Measurements from ENCODE around the gene RRAD.

RRAD gene

DNA sequence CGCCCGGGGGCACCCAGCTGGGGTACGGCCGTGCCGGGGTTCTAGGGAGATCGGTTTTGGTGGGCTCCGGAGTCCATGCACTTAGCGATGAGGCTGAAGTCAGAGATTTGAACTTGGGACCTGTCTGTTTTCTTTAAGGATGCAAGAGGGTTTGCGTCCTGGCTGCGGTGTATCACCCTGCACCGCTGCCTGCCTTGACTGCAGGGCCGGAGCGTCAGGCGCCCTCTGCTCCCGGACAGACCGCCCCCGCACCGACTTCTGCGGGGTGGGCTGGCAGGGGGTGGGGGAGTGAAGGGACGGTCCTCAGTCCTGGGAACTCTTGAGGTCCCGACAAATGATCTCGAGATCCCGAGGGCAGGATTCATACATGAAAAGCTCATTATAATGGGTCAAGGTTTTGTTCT, 44.3 kb downstream of the RRAD start:
- DNase-seq (ENCODE audit: low read depth, low spot score): no peak

DNA sequence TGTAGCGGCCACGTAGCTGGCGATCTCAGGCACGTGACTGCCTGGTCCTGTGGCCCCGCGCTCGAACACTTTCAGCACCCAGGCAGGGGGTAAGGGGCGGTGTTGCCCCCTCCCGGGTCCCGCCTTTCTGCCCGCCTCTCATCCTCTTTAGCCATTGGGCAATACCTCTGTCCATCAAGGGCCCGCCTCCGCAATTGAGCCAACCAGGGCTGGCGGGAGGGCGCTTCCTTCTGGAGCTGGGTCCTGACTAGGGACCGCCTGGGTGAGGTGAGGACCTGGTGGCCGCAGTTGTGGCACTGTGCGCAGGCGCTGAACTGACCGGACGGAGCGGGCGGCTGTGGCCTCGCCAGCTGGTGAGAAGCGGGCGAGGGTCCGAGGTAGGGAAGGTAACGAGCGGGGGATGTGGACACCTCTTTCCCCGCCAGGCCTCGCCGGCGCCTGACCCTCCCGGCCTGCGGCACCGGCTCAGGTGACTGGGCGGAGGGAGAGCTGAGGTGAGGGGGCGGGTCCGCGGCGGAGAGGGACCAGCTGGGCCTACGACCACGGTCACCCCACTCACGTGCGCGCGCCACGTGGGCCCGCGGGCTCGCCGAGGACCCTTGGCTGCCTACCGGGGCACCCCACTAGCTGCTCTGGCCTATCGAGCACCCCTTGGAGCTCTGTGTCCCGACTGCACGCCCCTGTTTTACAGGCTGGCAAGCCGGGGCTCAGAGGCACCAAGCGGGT, 44.9 kb downstream of the RRAD start, which contains the start of gene PDP2:
Gene PDP2, plus strand, starts transcription at position 228 of the 726 bp plus-strand sequence. CDS start 3,770 bp downstream, outside the sequence.
- DNase-seq (ENCODE audit: low read depth, low spot score): peak; percentile 76

DNA sequence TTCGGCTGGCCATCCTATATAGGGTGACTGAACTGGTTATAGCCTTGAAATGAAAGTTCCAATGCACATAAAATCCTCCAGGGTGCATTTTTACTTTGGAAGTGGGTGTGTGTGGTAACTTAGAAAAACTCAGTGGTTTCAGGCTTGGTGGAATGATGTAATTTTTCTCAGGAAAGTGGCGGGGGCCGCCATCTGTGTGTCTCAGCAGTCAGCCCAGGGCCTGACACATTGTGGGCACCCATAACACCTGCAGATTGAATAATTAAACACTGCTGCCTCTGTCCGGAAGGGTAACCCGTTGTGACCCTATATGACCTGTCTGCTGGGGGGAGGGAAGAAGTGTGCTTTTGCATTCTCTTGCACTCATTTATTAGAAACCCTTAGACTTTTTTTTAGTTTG, 47.3 kb downstream of the RRAD start:
- no peak for DNase-seq (ENCODE audit: low read depth, low spot score)

DNA sequence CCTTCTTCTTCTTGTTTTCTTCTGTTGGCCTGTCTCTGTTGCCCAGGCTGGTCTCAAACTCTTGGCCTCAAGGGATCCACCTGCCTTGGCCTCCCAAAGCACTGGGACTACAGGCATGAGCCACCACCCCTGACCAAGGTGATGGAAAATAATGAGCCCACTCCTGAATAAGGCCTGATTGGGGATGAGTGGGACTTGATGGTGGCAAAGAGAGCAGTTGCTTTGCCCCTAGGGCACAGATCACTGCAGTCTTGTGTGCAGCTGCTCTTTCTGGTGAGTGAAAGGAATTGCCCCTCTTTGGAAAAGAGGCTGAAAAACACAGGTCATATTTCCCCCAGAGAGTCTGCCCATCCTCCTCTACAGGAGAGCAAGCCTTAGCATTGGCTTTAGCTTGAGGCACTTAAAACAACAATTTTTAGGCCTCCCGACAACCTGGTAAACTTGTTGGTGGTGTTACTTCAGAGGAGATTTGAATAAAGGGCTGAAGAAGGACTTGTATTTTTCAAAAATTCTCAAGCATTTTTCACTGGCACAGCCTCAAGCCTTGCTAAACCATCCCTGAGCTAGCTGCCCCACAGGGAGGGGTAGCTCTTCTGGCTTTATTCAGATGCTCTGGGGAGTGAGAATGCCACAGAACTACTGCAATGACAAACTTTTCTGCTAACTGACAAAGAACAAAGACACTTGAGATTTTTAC, 51.1 kb downstream of the RRAD start:
- DNase-seq (ENCODE audit: low read depth, low spot score): no peak

DNA sequence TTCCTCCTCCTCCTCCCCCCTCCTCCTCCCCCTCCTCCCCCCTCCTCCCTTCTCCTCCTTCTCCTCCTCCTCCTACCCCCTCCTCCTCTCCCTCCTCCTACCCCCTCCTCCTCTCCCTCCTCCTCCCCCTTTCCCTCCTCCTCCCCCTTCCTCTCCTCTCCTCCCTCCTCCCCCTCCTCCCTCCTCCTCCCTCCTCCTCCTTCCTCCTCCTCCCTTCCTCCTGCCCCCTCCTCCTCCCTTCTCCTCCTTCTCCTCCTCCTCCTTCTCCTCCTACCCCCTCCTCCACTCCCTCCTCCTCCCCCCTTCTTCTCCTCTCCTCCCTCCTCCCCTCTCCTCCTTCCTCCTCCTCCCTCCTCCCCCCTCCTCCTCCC, 51.7 kb downstream of the RRAD start:
- no peak for DNase-seq (ENCODE audit: low read depth, low spot score)

DNA sequence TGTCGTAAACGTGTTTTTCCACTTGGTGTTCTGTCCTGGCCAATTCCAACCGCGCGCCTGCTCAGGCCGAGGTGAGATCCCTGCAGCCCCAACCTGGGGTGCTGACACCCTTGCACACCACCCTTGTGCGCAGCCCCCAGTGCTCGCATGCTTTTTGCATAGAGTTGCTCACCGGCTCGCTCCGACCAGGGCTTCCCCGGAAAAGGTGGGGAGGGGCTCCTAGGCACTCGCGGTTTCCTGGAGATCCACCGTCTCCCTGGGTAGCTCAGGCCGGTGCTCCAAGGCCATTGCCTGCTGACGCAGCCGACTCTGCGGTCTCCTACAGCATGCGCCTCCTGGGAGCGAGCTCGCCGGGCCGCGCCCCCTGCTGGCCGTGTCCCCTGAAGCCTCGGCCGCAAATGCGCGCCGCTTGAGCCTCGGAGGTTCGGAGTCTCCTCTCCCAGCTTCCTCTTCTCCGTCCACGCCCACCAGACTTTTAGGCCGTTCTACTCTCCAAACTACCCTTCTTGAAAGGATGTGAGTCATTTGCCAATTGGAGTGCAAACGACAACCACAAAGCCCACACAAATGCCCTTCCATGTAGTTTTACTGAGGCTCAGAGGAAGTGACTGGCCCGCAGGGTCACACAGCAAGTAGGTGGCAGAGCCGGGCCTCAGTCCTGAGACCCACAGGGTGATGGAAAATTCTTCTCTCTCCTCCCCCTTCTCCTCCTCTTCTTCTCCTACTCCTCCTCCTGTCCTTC, 52.2 kb downstream of the RRAD start:
- peak; percentile 70 for DNase-seq (ENCODE audit: low read depth, low spot score)

DNA sequence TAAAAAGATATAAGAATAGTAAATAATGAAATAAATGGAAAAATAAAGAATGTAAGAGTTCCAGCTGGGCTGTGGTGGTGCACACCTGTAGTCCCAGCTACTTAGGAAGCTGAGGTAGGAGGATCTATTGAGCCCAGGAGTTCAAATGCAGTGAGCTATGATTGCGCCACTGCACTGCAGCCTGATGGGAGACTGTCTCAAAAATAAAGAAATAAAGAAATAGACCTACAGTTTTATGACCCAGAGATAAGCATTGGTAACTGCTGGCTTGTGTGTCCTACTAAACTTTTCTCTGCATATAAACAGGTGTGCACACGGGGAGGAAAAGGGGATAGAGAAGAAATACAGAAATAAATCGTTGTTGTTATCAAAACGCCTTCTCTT, 52.8 kb downstream of the RRAD start:
- DNase-seq (ENCODE audit: low read depth, low spot score): no peak

DNA sequence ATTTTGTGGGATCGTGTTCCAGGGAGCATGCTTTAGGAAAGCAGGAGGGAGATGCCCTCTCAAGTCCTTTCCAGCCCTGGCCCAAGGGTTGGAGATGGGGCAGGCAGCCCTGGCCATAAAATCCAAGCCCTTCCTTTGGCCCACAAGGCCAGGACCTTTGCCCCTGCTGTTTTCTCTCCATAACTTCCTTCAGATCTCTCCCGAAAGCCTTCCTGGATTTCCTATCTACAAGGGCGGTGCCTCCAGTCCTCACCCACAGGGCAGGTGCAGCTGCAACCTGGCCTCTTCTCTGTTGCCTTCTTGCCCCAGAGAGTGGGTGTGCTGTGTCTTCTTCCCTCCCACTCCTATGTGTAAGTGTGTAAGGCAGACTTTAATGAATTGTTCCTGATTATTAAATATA, 53.5 kb downstream of the RRAD start:
- no peak for DNase-seq (ENCODE audit: low read depth, low spot score)

Data from activated CD4-positive, CD25-positive, alpha-beta regulatory T cell treated with anti-CD3 and anti-CD28 coated beads, Interleukin-2, amount 50 U/mL, for 16 hours (primary cell).